GM12878 (cell line): Measurements from ENCODE around the gene TOLLIP. TPM values are rescaled to one million over a fixed set of nuclear protein-coding genes. Genes with fewer than 3 reads are reported as not detected.

Experiments used
- ATAC-seq: fragments of 200-7000 bp; cut with Tn5 transposase; 3 replicates; pipeline ENCODE4 v1.9.1; 2020; ENCODE audit warnings: mild to moderate bottlenecking, moderate library complexity
- BruUV-seq: library from RNA; stranded (reverse); fragments of 400-500 nt; replicated peaks from 2 replicates; lab custom pipeline; 2021; lab: Mats Ljungman, UMichigan
- CTCF ChIA-PET: fragments of 300-600 bp; sonication (Branson Sonifier 250); formaldehyde crosslinking; extraction: SDS; loops from one replicate; lab custom pipeline; 2021; ENCODE audit warnings: inconsistent platforms; lab: Yijun Ruan, JAX
- POLR2A ChIA-PET: fragments of 350-600 bp; formaldehyde crosslinking; extraction: SDS; loops from one replicate; lab custom pipeline; 2021; ENCODE audit warnings: inconsistent platforms; lab: Charles Lee
- RAD21 ChIA-PET: fragments of 300-600 bp; sonication (Branson Sonifier 250); formaldehyde crosslinking; loops from one replicate; lab custom pipeline; 2023; ENCODE audit warnings: antibody characterized with exemption; ENCODE audit not compliant: unreplicated experiment; lab: Charles Lee
- SMC1A ChIA-PET: fragments of 300-600 bp; sonication (Branson Sonifier 250); formaldehyde crosslinking; loops from one replicate; lab custom pipeline; 2023; ENCODE audit not compliant: unreplicated experiment, uncharacterized antibody; lab: Charles Lee
- DNase-seq: peaks from one replicate; pipeline ENCODE4 v3.0.0-alpha.2; 2011; ENCODE audit warnings: low read depth, low spot score
- FAIRE-seq: peaks from 3 replicates; lab custom pipeline; 2011; peaks lifted over from hg19 to GRCh38; lab: Jason Lieb, UNC
- H2AFZ ChIP-seq: 2 replicates; pipeline ENCODE4 v1.6.0; 2011; ENCODE audit warnings: low read depth, low read length, control low read depth; ENCODE audit not compliant: control insufficient read depth
- H3K27ac ChIP-seq: 2 replicates; pipeline ENCODE4 v1.5.1; 2011; ENCODE audit warnings: control low read depth; ENCODE audit not compliant: control insufficient read depth, insufficient read depth
- H3K27me3 ChIP-seq, 2 experiments: replicated peaks in 1 of 2; 2 replicates each; pipeline versions ENCODE4 v1.6.0 to v1.6.1; 2011; ENCODE audit warnings: low read length in 1 of 2; ENCODE audit not compliant: control insufficient read depth in 2 of 2, insufficient read depth in 2 of 2
- H3K36me3 ChIP-seq, 2 experiments: 2 replicates each; pipeline ENCODE4 v1.5.1; 2011; ENCODE audit warnings: low read length in 1 of 2; ENCODE audit not compliant: control insufficient read depth in 2 of 2, insufficient read depth in 2 of 2
- H3K4me1 ChIP-seq: 2 replicates; pipeline ENCODE4 v1.6.1; 2011; ENCODE audit warnings: mild to moderate bottlenecking, low read length, moderate library complexity, mixed read lengths; ENCODE audit not compliant: control insufficient read depth, insufficient read depth
- H3K4me2 ChIP-seq: 2 replicates; pipeline ENCODE4 v1.6.0; 2011; ENCODE audit warnings: control low read depth; ENCODE audit not compliant: control insufficient read depth, insufficient read depth
- H3K4me3 ChIP-seq: fragments of 200-600 bp; sonication (generic); 2 replicates; pipeline ENCODE4 v1.5.1; 2016
- H3K79me2 ChIP-seq: 2 replicates; pipeline ENCODE4 v1.6.0; 2011; ENCODE audit warnings: low read length; ENCODE audit not compliant: control insufficient read depth, insufficient read depth
- H3K9ac ChIP-seq: 2 replicates; pipeline ENCODE4 v1.8.0; 2011; ENCODE audit warnings: low read length, control low read depth, mixed read lengths; ENCODE audit not compliant: control insufficient read depth, insufficient read depth
- H3K9me3 ChIP-seq: replicated peaks from 3 replicates; pipeline ENCODE4 v1.5.1; 2011; ENCODE audit warnings: mild to moderate bottlenecking, low read length; ENCODE audit not compliant: control insufficient read depth, insufficient read depth
- H4K20me1 ChIP-seq: 2 replicates; pipeline ENCODE4 v1.6.0; 2011; ENCODE audit not compliant: control insufficient read depth, insufficient read depth
- ASH2L ChIP-seq: fragments of 300-600, 200-600 bp; sonication (generic); IDR thresholded peaks from 2 replicates; pipeline ENCODE4 v1.6.1; 2017; ENCODE audit warnings: low read depth, mild to moderate bottlenecking, borderline replicate concordance
- CHD1 ChIP-seq: IDR thresholded peaks from 2 replicates; pipeline ENCODE4 v1.6.1; 2012; ENCODE audit warnings: low read depth, low read length, improper control_type of control experiment
- CHD4 ChIP-seq: fragments of 200-600 bp; sonication (generic); IDR thresholded peaks from 2 replicates; pipeline ENCODE4 v1.6.1; 2016; ENCODE audit warnings: mild to moderate bottlenecking
- CREB1 ChIP-seq: IDR thresholded peaks from 2 replicates; pipeline ENCODE4 v1.6.1; 2012; ENCODE audit warnings: low read depth, mild to moderate bottlenecking, inconsistent platforms
- HCFC1 ChIP-seq: fragments of 150-350 bp; IDR thresholded peaks from 2 replicates; pipeline ENCODE4 v1.6.1; 2014; ENCODE audit warnings: low read length
- IKZF1 ChIP-seq: fragments of 450-650 bp; conservative IDR thresholded peaks from 2 replicates; pipeline ENCODE4 v1.6.1; 2017; ENCODE audit warnings: antibody characterized with exemption, mild to moderate bottlenecking
- JUND ChIP-seq: IDR thresholded peaks from 2 replicates; pipeline ENCODE4 v1.6.1; 2012; ENCODE audit warnings: low read depth, mild to moderate bottlenecking, low read length, improper control_type of control experiment, moderate library complexity
- MYC ChIP-seq: IDR thresholded peaks from 2 replicates; pipeline ENCODE4 v1.6.1; 2011; ENCODE audit warnings: mild to moderate bottlenecking, low read length, moderate library complexity, inconsistent platforms; ENCODE audit not compliant: insufficient read depth, insufficient replicate concordance, insufficient read length, severe bottlenecking
- NBN ChIP-seq: fragments of 450-650 bp; IDR thresholded peaks from 2 replicates; pipeline ENCODE4 v1.6.1; 2016
- NFIC ChIP-seq: IDR thresholded peaks from 2 replicates; pipeline ENCODE4 v1.6.1; 2012; ENCODE audit warnings: low read depth, mild to moderate bottlenecking, inconsistent platforms, low read length, moderate library complexity
- NFXL1 ChIP-seq: fragments of 450-650 bp; IDR thresholded peaks from 2 replicates; pipeline ENCODE4 v1.6.1; 2017; ENCODE audit warnings: antibody characterized with exemption, mild to moderate bottlenecking, borderline replicate concordance
- RUNX3 ChIP-seq: IDR thresholded peaks from 2 replicates; pipeline ENCODE4 v1.6.1; 2012; ENCODE audit warnings: low read length, inconsistent platforms
- SMAD5 ChIP-seq: IDR thresholded peaks from 2 replicates; pipeline ENCODE4 v1.6.1; 2016; ENCODE audit warnings: antibody characterized with exemption, low read depth
- SPI1 ChIP-seq: IDR thresholded peaks from 2 replicates; pipeline ENCODE4 v1.6.1; 2011; ENCODE audit warnings: low read depth, mild to moderate bottlenecking, low read length, moderate library complexity, borderline replicate concordance; ENCODE audit not compliant: insufficient read depth
- SREBF1 ChIP-seq: IDR thresholded peaks from 2 replicates; pipeline ENCODE4 v1.6.1; 2012; ENCODE audit warnings: mild to moderate bottlenecking, low read length
- TARDBP ChIP-seq: IDR thresholded peaks from 2 replicates; pipeline ENCODE4 v1.6.1; 2016; ENCODE audit warnings: borderline replicate concordance
- ZBED1 ChIP-seq: IDR thresholded peaks from 2 replicates; pipeline ENCODE4 v1.6.1; 2016; ENCODE audit warnings: borderline replicate concordance
- WGBS: methylation state at CpG from one replicate; pipeline ENCODE4 v1.1.6; 2016; ENCODE audit warnings: low lambda C conversion rate; ENCODE audit not compliant: insufficient replicate concordance, insufficient coverage; ENCODE audit errors: missing lambda C conversion rate; 5-methylcytosine and 5-hydroxymethylcytosine counted together
- in situ Hi-C: fragments of 300-500 bp; cut with MboI; formaldehyde crosslinking; loops from 9 replicates; pipeline ENCODE4 v1.14.3; 2018; ENCODE audit warnings: mixed read lengths
- intact Hi-C: fragments of 100-400 bp; cut with micrococcal nuclease; formaldehyde crosslinking; loops from one replicate; pipeline ENCODE4 v1.14.2; 2022; ENCODE audit not compliant: unreplicated experiment
- polyA plus RNA-seq, 11 experiments: library from polyadenylated mRNA; depleted of rRNA in 4 of 11; unstranded in 6 of 11; stranded (reverse) in 5 of 11; fragments of >200 nt; fragmentation: Nextera tagmentation in 4 of 11; fragmentation: Illumina TruSeq in 1 of 11; extraction: Ambion mirVana in 4 of 11; extraction: Trizol in 1 of 11; gene quantifications; 1 replicate in 1 of 11; 2 replicates in 10 of 11; pipeline versions ENCODE4 v1.2.1 to v1.2.3, GENCODE V29; 2011 to 2016; ENCODE audit warnings: inconsistent platforms in 2 of 11, missing spikeins in 2 of 11, low read depth in 1 of 11
- total RNA-seq, 4 experiments: library from RNA; depleted of rRNA in 3 of 4; stranded (reverse); fragments of >200 nt in 3 of 4; fragmentation: Illumina TruSeq in 1 of 4; extraction: Trizol in 1 of 4; gene quantifications; 2 replicates each; pipeline versions ENCODE4 v1.2.1 to v1.2.3, GENCODE V29; 2013 to 2021
- TF ChIP-seq, protein P1 (sequence below): IDR thresholded peaks from 2 replicates; pipeline ENCODE4 v1.6.1; 2011; ENCODE audit warnings: low read depth, mild to moderate bottlenecking, low read length, moderate library complexity, borderline replicate concordance; ENCODE audit errors: extremely low read depth
- TF ChIP-seq, protein P2 (sequence below): IDR thresholded peaks from 2 replicates; pipeline ENCODE4 v1.6.1; 2011; ENCODE audit warnings: mild to moderate bottlenecking, low read depth, low read length, moderate library complexity; ENCODE audit not compliant: insufficient replicate concordance

The TOLLIP gene
- total and polyA plus RNA-seq, 10 of the 15 experiments (the other 5 are each of a cell fraction or from before 2014, with no cell fraction given): 0.47 to 39.5 (median 21.6) TPM

DNA sequence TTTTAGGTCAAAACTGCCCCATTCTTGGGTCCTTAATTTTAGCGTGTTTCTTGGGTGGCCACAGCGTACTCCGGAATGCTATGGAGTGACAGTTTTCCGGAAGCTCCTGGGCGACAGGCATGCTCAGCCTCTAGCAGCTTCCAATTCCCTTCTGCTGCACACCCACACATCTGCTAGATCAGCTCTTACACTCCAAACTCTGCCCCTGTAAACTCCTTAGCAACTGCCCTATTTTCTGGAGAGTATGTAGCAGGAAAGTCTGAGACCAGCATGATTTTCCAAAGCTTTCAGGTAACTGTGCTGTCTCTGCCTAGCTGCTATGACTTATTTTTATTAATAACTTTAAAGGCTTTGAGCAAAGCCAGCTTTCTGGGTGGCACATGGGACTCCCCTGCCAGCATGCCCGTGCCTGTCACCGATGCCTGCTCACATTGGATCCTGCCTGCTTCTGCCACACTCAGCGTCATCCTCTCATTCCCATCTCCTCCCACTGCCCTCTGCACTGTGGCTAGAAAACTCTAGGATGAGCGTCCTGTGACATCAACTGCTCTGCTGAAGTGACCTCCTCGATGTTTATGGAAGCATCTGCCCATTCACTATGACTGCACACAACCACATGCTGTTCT lies 17.3 kb downstream of the TOLLIP start:
- DNase-seq (no peak), ATAC-seq (no peak), FAIRE-seq (no peak)
- Histone ChIP-seq H3K79me2 (no peaks in the 10 kb centered on the region), H3K9me3 (no peaks in the 10 kb centered on the region; the same call in 2 of the 3 replicates), H3K36me3 (peaks cover 6 to 21% of the 10 kb centered on the region in 2 experiments; a peak in 3 of 4 replicates), H3K4me1 (no peaks in the 10 kb centered on the region), H3K27ac (no peak overlapping the region), H2AFZ (no peak overlapping the region), H4K20me1 (no peaks in the 10 kb centered on the region), H3K4me3 (no peak overlapping the region), H3K9ac (no peak overlapping the region), H3K27me3 (no peaks in the 10 kb centered on the region), H3K4me2 (no peak overlapping the region)
- ChIA-PET POLR2A (no interaction called here), CTCF (no interaction called here), RAD21 (no interaction called here), SMC1A (no interaction called here)
- TF ChIP-seq JUND (no peak), SMAD5 (no peak), TARDBP (no peak), HCFC1 (no peak), RUNX3 (no peak), NBN (no peak), SPI1 (no peak), SREBF1 (no peak), CHD4 (no peak), ZBED1 (no peak), CHD1 (no peak), IKZF1 (no peak), NFXL1 (no peak), NFIC (no peak), MYC (no peak), ASH2L (no peak), CREB1 (no peak)
- TF ChIP-seq, protein P1, sequence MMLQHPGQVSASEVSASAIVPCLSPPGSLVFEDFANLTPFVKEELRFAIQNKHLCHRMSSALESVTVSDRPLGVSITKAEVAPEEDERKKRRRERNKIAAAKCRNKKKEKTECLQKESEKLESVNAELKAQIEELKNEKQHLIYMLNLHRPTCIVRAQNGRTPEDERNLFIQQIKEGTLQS: no peak
- TF ChIP-seq, protein P2, sequence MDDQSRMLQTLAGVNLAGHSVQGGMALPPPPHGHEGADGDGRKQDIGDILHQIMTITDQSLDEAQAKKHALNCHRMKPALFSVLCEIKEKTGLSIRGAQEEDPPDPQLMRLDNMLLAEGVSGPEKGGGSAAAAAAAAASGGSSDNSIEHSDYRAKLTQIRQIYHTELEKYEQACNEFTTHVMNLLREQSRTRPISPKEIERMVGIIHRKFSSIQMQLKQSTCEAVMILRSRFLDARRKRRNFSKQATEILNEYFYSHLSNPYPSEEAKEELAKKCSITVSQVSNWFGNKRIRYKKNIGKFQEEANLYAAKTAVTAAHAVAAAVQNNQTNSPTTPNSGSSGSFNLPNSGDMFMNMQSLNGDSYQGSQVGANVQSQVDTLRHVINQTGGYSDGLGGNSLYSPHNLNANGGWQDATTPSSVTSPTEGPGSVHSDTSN: no peak
- in situ Hi-C loops (no loop called here), intact Hi-C loops (no loop called here)
- BruUV-seq: no TSS peak
- 90% methylated on average over 10 of the region's 10 CpGs for WGBS
